Esophagus squamous epithelium (tissue), 4 donors: ENCODE data around the gene SYNPO2.

ENCODE experiments used
- CTCF ChIP-seq, 6 experiments: fragments of 450-650 bp in 4 of 6; fragments of 200-600 bp in 2 of 6; sonication (generic) in 2 of 6; IDR thresholded peaks; one replicate each; pipeline ENCODE4 v1.5.1; 2016 to 2019; ENCODE audit warnings: antibody characterized with exemption in 6 of 6, mild to moderate bottlenecking in 4 of 6, moderate library complexity in 4 of 6
- POLR2A ChIP-seq, 4 donors: fragments of 450-650 bp; IDR thresholded peaks; one replicate each; pipeline ENCODE4 v1.6.1; 2017; ENCODE audit warnings: antibody characterized with exemption in 4 of 4, mild to moderate bottlenecking in 4 of 4, moderate library complexity in 3 of 4

- TF ChIP-seq POLR2A (IDR thresholded peaks at IDR 0.05) (no peak), CTCF (IDR thresholded peaks at IDR 0.05) (no peak)
Observed at GRCh38 chr4:119008761-119009160, 120.1 kb downstream of the SYNPO2 start.
